PC-3 (cell line): Measurements from ENCODE around the gene DDX19B. TPM values are rescaled to one million over a fixed set of nuclear protein-coding genes. Genes with fewer than 3 reads are reported as not detected.

ENCODE experiments used
- ATAC-seq: fragments of 200-7000 bp; cut with Tn5 transposase; 2 replicates; pipeline ENCODE4 v1.9.1; 2020; ENCODE audit warnings: mild to moderate bottlenecking, moderate library complexity
- BruUV-seq: library from RNA; stranded (reverse); fragments of 400-500 nt; replicated peaks from 2 replicates; lab custom pipeline; 2021; lab: Mats Ljungman, UMichigan
- CTCF ChIA-PET: fragments of 300-600 bp; sonication (Branson Sonifier 250); formaldehyde crosslinking; loops from one replicate; lab custom pipeline; 2022; ENCODE audit warnings: antibody characterized with exemption; lab: Charles Lee
- POLR2A ChIA-PET: fragments of 300-600 bp; sonication (Branson Sonifier 250); formaldehyde crosslinking; loops from one replicate; lab custom pipeline; 2022; ENCODE audit warnings: antibody characterized with exemption; ENCODE audit not compliant: unreplicated experiment; lab: Charles Lee
- DNase-seq: peaks from one replicate; pipeline ENCODE4 v3.0.0-alpha.2; 2015
- H2AFZ ChIP-seq: fragments of 300-600 bp; sonication (generic); 2 replicates; pipeline ENCODE4 v1.6.0; 2016; ENCODE audit warnings: antibody characterized with exemption, low read length
- H3F3A ChIP-seq: fragments of 300-600 bp; sonication (generic); one replicate; pipeline ENCODE4 v1.6.0; 2017; ENCODE audit warnings: antibody characterized with exemption, low read length, control low read depth, mild to moderate bottlenecking; ENCODE audit not compliant: unreplicated experiment
- H3K27ac ChIP-seq: fragments of 300-600 bp; sonication (generic); 2 replicates; pipeline ENCODE4 v1.5.1; 2016; ENCODE audit warnings: mild to moderate bottlenecking, low read length
- H3K27me3 ChIP-seq: fragments of 300-600 bp; sonication (generic); 2 replicates; pipeline ENCODE4 v1.6.1; 2016; ENCODE audit warnings: low read length, mixed read lengths
- H3K36me3 ChIP-seq: fragments of 300-600 bp; sonication (generic); 2 replicates; pipeline ENCODE4 v1.6.1; 2016; ENCODE audit warnings: low read depth, mixed run types, low read length, mixed read lengths
- H3K4me1 ChIP-seq: fragments of 300-600 bp; sonication (generic); 2 replicates; pipeline ENCODE4 v1.5.1; 2016; ENCODE audit warnings: low read length; ENCODE audit not compliant: insufficient read depth
- H3K4me2 ChIP-seq: fragments of 300-600 bp; sonication (generic); 2 replicates; pipeline ENCODE4 v1.6.0; 2016; ENCODE audit warnings: low read length
- H3K4me3 ChIP-seq: fragments of 300-600 bp; sonication (generic); 2 replicates; pipeline ENCODE4 v1.5.1; 2016; ENCODE audit warnings: mild to moderate bottlenecking, low read length, mixed read lengths
- H3K79me2 ChIP-seq: fragments of 300-600 bp; sonication (generic); 2 replicates; pipeline ENCODE4 v1.6.1; 2017; ENCODE audit warnings: low read length, mixed read lengths
- H3K9ac ChIP-seq: fragments of 300-600 bp; sonication (generic); 2 replicates; pipeline ENCODE4 v1.6.0; 2016; ENCODE audit warnings: mild to moderate bottlenecking, low read length
- H3K9me2 ChIP-seq: fragments of 300-600 bp; sonication (generic); replicated peaks from 2 replicates; pipeline ENCODE4 v1.6.1; 2016; ENCODE audit warnings: mixed run types, low read length, mixed read lengths
- H3K9me3 ChIP-seq: fragments of 300-600 bp; sonication (generic); 2 replicates; pipeline ENCODE4 v1.6.1; 2016; ENCODE audit warnings: low read length, mixed read lengths
- H4K20me1 ChIP-seq: fragments of 300-600 bp; sonication (generic); 2 replicates; pipeline ENCODE4 v1.6.1; 2016; ENCODE audit warnings: low read length, mixed read lengths
- EZH2 ChIP-seq: fragments of 300-600 bp; sonication (generic); IDR thresholded peaks from one replicate; pipeline ENCODE4 v1.6.1; 2017; ENCODE audit warnings: antibody characterized with exemption, mild to moderate bottlenecking, low read length; ENCODE audit not compliant: unreplicated experiment
- EZH2phosphoT487 ChIP-seq: fragments of 300-600 bp; sonication (generic); IDR thresholded peaks from 2 replicates; pipeline ENCODE4 v1.6.1; 2018; ENCODE audit warnings: mild to moderate bottlenecking, antibody characterized with exemption, low read length, borderline replicate concordance
- intact Hi-C: fragments of 100-400 bp; cut with micrococcal nuclease; formaldehyde crosslinking; loops from 2 replicates; pipeline ENCODE4 v1.9.0; 2023
- total RNA-seq: library from RNA; depleted of rRNA; stranded (reverse); fragments of >200 nt; gene quantifications from 2 replicates; pipeline ENCODE4 v1.2.3, GENCODE V29; 2014
- TF ChIP-seq, protein P1 (sequence below): fragments of 300-600 bp; sonication (generic); conservative IDR thresholded peaks from 2 replicates; pipeline ENCODE4 v1.5.1; 2017; ENCODE audit warnings: antibody characterized with exemption, low read depth, mild to moderate bottlenecking, low read length

The DDX19B gene
- total RNA-seq, 1 experiment from 2014 or later, result 21.5 TPM

DNA sequence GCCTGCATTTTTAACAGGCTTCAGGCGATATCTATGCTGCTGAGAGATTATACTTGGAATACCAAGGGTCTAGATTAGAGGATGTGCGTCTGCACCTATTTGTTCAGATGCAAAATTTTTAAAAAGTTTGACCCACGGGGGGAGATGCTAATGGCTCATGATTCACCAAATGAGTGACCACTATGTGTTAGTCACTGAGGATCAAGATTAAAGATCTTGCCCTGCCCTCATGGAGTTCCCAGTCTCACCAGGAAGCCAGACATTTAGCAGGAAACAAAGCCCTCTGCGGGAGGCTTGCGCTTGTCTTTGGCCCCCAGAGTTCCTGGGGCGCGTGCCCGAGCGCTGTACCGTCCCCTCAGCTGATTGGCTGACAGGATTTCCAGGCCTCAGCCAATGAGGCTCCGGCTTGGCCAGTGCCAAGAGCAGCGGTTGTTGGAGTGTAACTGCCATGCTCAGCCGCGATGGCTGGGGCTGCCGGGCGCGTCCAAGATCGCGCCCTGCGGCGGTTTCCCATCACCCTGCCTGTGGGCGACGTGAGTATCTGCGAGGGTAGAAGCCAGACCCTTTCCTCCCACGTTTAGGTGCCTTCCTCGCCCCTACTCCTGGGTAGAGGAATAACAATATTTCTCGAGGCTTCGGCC is 4.5 kb upstream of the DDX19B start:
- intact Hi-C loops, result no loop called here
- no peak for ATAC-seq
- H3K9ac ChIP-seq, result no peak overlapping the region
- no peaks in the 10 kb centered on the region for H3F3A ChIP-seq
- H3K79me2 ChIP-seq, result peaks cover 8% of the 10 kb centered on the region
- H3K4me1 ChIP-seq, result peaks cover 5% of the 10 kb centered on the region
- ChIA-PET CTCF (no interaction called here), POLR2A (no interaction called here)
- no peak overlapping the region for H3K27ac ChIP-seq
- H4K20me1 ChIP-seq, result no peaks in the 10 kb centered on the region
- no peak overlapping the region for H2AFZ ChIP-seq
- TF ChIP-seq EZH2phosphoT487, result no peak
- TF ChIP-seq EZH2, result no peak
- TF ChIP-seq, protein P1, sequence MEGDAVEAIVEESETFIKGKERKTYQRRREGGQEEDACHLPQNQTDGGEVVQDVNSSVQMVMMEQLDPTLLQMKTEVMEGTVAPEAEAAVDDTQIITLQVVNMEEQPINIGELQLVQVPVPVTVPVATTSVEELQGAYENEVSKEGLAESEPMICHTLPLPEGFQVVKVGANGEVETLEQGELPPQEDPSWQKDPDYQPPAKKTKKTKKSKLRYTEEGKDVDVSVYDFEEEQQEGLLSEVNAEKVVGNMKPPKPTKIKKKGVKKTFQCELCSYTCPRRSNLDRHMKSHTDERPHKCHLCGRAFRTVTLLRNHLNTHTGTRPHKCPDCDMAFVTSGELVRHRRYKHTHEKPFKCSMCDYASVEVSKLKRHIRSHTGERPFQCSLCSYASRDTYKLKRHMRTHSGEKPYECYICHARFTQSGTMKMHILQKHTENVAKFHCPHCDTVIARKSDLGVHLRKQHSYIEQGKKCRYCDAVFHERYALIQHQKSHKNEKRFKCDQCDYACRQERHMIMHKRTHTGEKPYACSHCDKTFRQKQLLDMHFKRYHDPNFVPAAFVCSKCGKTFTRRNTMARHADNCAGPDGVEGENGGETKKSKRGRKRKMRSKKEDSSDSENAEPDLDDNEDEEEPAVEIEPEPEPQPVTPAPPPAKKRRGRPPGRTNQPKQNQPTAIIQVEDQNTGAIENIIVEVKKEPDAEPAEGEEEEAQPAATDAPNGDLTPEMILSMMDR, result no peak
- DNase-seq, result no peak
- no peak overlapping the region for H3K4me3 ChIP-seq
- no peaks in the 10 kb centered on the region for H3K36me3 ChIP-seq
- no peak overlapping the region for H3K4me2 ChIP-seq
- no peaks in the 10 kb centered on the region for H3K9me2 ChIP-seq
- H3K27me3 ChIP-seq, result no peaks in the 10 kb centered on the region
- no peaks in the 10 kb centered on the region for H3K9me3 ChIP-seq
- BruUV-seq, result no TSS peak

DNA sequence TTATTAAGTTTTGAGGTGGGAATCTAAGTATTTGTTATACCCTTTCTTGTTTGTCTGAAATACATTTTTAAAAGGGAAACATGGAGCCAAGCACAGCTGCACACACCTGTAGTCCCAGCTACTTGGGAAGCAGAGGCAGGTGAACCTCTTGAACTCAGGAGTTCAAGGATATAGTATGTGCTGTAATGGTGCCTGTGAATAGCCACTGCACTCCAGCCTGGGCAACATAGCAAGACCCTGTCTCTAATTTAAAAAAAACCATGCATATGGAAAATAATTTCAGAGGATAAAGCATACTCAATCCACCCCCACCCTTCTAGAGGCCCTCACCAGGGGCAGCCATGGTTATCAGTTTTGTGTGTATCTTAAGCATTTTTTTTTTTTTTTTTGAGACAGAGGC is 3.4 kb upstream of the DDX19B start:
- Histone ChIP-seq H3K4me1 (peaks cover 9% of the 10 kb centered on the region), H3K36me3 (no peaks in the 10 kb centered on the region), H3F3A (no peaks in the 10 kb centered on the region), H4K20me1 (no peaks in the 10 kb centered on the region), H3K4me2 (no peak overlapping the region), H3K79me2 (peaks cover 19% of the 10 kb centered on the region), H2AFZ (no peak overlapping the region), H3K9me2 (no peaks in the 10 kb centered on the region), H3K9me3 (no peaks in the 10 kb centered on the region), H3K27me3 (no peaks in the 10 kb centered on the region), H3K4me3 (no peak overlapping the region), H3K27ac (no peak overlapping the region), H3K9ac (no peak overlapping the region)
- ChIA-PET CTCF (no interaction called here), POLR2A (no interaction called here)
- intact Hi-C loops, result no loop called here
- ATAC-seq (no peak), DNase-seq (no peak)
- TF ChIP-seq EZH2, result no peak
- TF ChIP-seq EZH2phosphoT487, result no peak
- no TSS peak for BruUV-seq

DNA sequence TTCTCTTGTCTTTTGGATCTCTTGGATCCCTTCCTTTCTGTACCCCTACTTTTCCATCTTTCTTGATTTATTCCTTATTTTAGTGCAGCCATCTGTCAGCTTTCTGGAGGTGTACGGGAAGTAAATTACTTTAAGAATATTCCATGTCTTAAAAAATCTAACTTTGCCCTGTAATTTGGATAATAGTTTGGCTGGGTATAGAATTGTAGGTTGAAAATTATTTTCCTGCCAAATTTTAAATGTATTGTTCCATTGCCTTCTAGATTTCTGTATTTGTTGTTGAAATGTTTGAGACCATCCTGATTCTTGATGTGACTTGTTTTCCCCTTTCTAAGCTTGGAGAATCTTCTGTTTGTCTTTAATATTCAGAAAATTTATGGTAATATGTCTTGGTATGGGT is 2.1 kb downstream of the DDX19B start:
- TF ChIP-seq EZH2, result no peak
- TF ChIP-seq, protein P1, result no peak
- Histone ChIP-seq H3K36me3 (peaks cover 8% of the 10 kb centered on the region), H3K9me3 (0 out of 2 replicates have a peak, but pooled peaks cover 6% of the 10 kb centered on the region), H3F3A (no peaks in the 10 kb centered on the region), H3K27ac (no peak overlapping the region), H3K4me2 (no peak overlapping the region), H3K9me2 (no peaks in the 10 kb centered on the region), H2AFZ (no peak overlapping the region), H3K4me1 (peaks cover 29% of the 10 kb centered on the region), H3K9ac (no peak overlapping the region), H4K20me1 (no peaks in the 10 kb centered on the region), H3K79me2 (peaks cover 43% of the 10 kb centered on the region), H3K4me3 (no peak overlapping the region), H3K27me3 (no peaks in the 10 kb centered on the region)
- ChIA-PET CTCF (no interaction called here), POLR2A (no interaction called here)
- no TSS peak for BruUV-seq
- DNase-seq (no peak), ATAC-seq (no peak)
- intact Hi-C loops, result no loop called here
